ENCODE data around the gene TRIM2. TPM values are rescaled to one million over a fixed set of nuclear protein-coding genes. Genes with fewer than 3 reads are reported as not detected.

The TRIM2 gene
- total RNA-seq, 5 donors from 2014 or later (not counting 1 experiment from before 2014, with no cell fraction given): 3.5 to 8.4 (median 4.4) TPM

DNA sequence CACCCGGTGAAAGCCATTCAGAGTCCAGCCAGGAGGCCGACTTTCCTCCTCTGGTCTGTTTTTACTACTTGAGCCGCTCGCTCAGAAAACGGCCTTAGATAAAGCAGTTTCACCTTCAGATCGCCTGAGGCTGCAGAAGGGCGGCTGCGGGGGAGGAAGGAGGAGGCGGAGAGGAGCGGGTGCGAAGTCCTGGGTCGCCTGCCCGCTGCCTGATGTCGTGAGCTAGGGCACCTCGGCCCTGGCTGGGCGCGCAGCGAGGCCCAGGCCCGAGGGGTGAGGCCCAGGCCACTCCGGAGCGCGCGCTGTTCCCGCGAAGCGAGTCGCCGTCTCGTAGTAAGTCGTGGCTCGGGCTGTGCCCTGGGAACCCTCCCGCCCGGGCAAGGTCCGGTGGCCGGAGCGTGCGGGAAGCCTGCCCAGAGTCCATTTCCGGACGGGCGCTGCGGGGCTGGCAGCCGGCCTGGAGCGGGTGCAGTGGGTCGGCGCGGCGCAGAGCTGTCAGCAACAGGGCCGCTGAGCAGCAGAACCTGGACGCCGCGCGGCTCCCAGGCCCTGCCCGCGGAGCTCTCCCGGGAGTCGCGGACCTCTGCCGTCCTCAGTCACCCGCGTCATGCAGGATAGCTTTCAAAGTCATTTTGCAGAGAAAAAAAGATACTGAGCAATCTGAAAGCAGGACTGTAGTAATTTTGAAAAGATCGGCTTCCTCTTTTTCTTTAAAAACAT lies 18.6 kb downstream of the TRIM2 start:
- ChIA-PET POLR2A (interaction anchor here in 1 of 2 donors (0.5 to 0.7 kb wide), 2 partner anchors 21 to 26 kb away, joined by 4 to 6 read pairs; no protein-coding TSS in a partner anchor), CTCF (interaction anchor here in 1 of 2 donors (0.7 kb wide), 1 partner anchor 27 kb away, joined by 4 read pairs; no protein-coding TSS in a partner anchor)
- Histone ChIP-seq H3K4me1 (ENCODE audit: control insufficient read depth in 1 of 2, extremely low read depth in 1 of 2, insufficient read depth in 2 of 2, low read length in 2 of 2) (peaks cover 7 to 20% of the 10 kb centered on the region in 2 experiments), H3K36me3 (ENCODE audit: control insufficient read depth in 2 of 2, extremely low read depth in 1 of 2, insufficient read depth in 1 of 2, low read length in 1 of 2) (no peaks in the 10 kb centered on the region), H3K9me3 (no peaks in the 10 kb centered on the region), H3K27me3 (replicated peaks in 1 of 2; ENCODE audit: control insufficient read depth in 2 of 2, extremely low read depth in 1 of 2, insufficient read depth in 2 of 2, low read length in 1 of 2) (peaks cover 0 to 7% of the 10 kb centered on the region in 2 experiments), H3K4me3 (ENCODE audit: control insufficient read depth in 1 of 2, extremely low read depth in 1 of 2, low read length in 1 of 2) (peak overlapping the region; percentile 54 to 84), H3K27ac (ENCODE audit: low read length) (no peak overlapping the region)
- H3K4me1 Mint-ChIP-seq: peaks cover 36 to 48% (median 42%) of the 10 kb centered on the region in 3 donors
- peaks cover 0 to 6% (median 0%) of the 10 kb centered on the region in 3 donors for H3K9me3 Mint-ChIP-seq
- H3K4me3 Mint-ChIP-seq: peak overlapping the region; percentile 85 to 94 (median 89)
- DNase-seq (peak in 14 of 35 experiments; percentile 1 to 40 (median 8)), ATAC-seq (replicated peaks in 1 of 4) (peak; percentile 56 to 73 (median 62))
- H3K27ac Mint-ChIP-seq: peak overlapping the region; percentile 82 to 85
- 4% methylated on average over 52 of the region's 61 CpGs for WGBS (ENCODE audit: insufficient coverage)
- peaks cover 6% of the 10 kb centered on the region for H3K36me3 Mint-ChIP-seq
- H3K27me3 Mint-ChIP-seq: peaks cover 0 to 2% of the 10 kb centered on the region in 2 donors

DNA sequence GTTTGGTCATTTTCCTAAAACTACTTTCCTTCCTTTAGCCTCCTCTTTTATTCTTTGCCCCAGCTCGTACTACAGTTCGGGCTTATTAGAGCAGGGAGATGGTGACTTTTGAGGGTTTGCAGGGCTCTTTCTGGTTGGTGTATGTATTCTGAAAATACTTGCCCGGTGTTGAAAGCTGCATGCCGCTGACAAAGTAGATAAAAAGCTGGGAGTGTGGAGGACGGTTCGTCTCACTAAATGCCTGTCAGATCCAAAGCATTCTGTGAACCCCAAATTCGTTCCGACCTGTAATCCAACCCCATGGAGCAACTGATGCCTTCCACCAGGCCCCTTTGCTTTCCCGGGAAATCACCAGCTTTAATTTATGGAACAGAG lies 19.2 kb downstream of the TRIM2 start:
- Histone ChIP-seq H3K4me1 (ENCODE audit: control insufficient read depth in 1 of 2, extremely low read depth in 1 of 2, insufficient read depth in 2 of 2, low read length in 2 of 2) (peaks cover 7 to 20% of the 10 kb centered on the region in 2 experiments), H3K9me3 (no peaks in the 10 kb centered on the region), H3K4me3 (ENCODE audit: control insufficient read depth in 1 of 2, extremely low read depth in 1 of 2, low read length in 1 of 2) (peak overlapping the region; percentile 54 to 84), H3K27me3 (replicated peaks in 1 of 2; ENCODE audit: control insufficient read depth in 2 of 2, extremely low read depth in 1 of 2, insufficient read depth in 2 of 2, low read length in 1 of 2) (peaks cover 0 to 7% of the 10 kb centered on the region in 2 experiments), H3K27ac (ENCODE audit: low read length) (no peak overlapping the region), H3K36me3 (ENCODE audit: control insufficient read depth in 2 of 2, extremely low read depth in 1 of 2, insufficient read depth in 1 of 2, low read length in 1 of 2) (no peaks in the 10 kb centered on the region)
- 80% methylated on average over 1 of the region's 9 CpGs for WGBS (ENCODE audit: insufficient coverage)
- ChIA-PET CTCF (interaction anchor here in 1 of 2 donors (0.7 kb wide), 1 partner anchor 26 kb away, joined by 4 read pairs; no protein-coding TSS in a partner anchor), POLR2A (interaction anchor here in 1 of 2 donors (0.5 kb wide), 1 partner anchor 20 kb away, joined by 6 read pairs; no protein-coding TSS in a partner anchor)
- H3K36me3 Mint-ChIP-seq: peaks cover 6% of the 10 kb centered on the region
- H3K9me3 Mint-ChIP-seq: peaks cover 0 to 6% (median 0%) of the 10 kb centered on the region in 3 donors
- H3K27ac Mint-ChIP-seq: peak overlapping the region; percentile 65 to 70
- H3K27me3 Mint-ChIP-seq: peaks cover 0 to 2% of the 10 kb centered on the region in 2 donors
- peaks cover 36 to 50% (median 42%) of the 10 kb centered on the region in 3 donors for H3K4me1 Mint-ChIP-seq
- H3K4me3 Mint-ChIP-seq: peak overlapping the region; percentile 85 to 94 (median 89)
- DNase-seq (peak in 1 of 35 experiments; percentile 7), ATAC-seq (replicated peaks in 1 of 4) (no peak)

DNA sequence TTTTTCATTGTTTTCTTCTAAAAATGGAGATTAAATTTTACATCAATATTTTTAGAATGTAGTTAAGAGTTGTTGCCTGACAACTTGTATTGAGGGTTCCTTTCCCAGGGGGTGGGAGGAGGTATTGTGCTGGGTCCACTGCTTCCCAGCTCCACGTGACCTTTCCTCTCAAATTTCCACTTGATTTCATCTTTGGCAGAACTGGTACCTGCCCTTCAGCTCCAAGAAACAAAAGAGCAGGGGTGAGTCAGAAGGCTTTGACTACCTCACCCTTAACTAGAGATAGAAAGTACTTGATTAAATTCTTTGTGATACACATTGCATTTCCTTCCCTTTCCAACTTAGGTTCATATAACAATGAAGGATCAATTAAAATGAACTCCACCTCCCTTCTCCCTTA lies 19.7 kb downstream of the TRIM2 start:
- H3K27ac Mint-ChIP-seq: peak overlapping the region; percentile 75 to 84
- H3K27me3 ChIP-seq (replicated peaks in 1 of 2; ENCODE audit: control insufficient read depth in 2 of 2, extremely low read depth in 1 of 2, insufficient read depth in 2 of 2, low read length in 1 of 2): peaks cover 0 to 7% of the 10 kb centered on the region in 2 experiments
- H3K9me3 ChIP-seq: no peaks in the 10 kb centered on the region
- peaks cover 7 to 20% of the 10 kb centered on the region in 2 experiments for H3K4me1 ChIP-seq (ENCODE audit: control insufficient read depth in 1 of 2, extremely low read depth in 1 of 2, insufficient read depth in 2 of 2, low read length in 2 of 2)
- no peak overlapping the region for H3K27ac ChIP-seq (ENCODE audit: low read length)
- ChIA-PET POLR2A (no interaction called here), CTCF (interaction anchor here in 1 of 2 donors (0.7 kb wide), 1 partner anchor 26 kb away, joined by 4 read pairs; no protein-coding TSS in a partner anchor)
- no peak overlapping the region for H3K4me3 ChIP-seq (ENCODE audit: control insufficient read depth in 1 of 2, extremely low read depth in 1 of 2, low read length in 1 of 2)
- no CpG with 5 or more reads among the region's 1 CpG for WGBS (ENCODE audit: insufficient coverage)
- peaks cover 9% of the 10 kb centered on the region for H3K36me3 Mint-ChIP-seq
- no peaks in the 10 kb centered on the region for H3K36me3 ChIP-seq (ENCODE audit: control insufficient read depth in 2 of 2, extremely low read depth in 1 of 2, insufficient read depth in 1 of 2, low read length in 1 of 2)
- H3K9me3 Mint-ChIP-seq: peaks cover 0 to 6% (median 0%) of the 10 kb centered on the region in 3 donors
- H3K4me1 Mint-ChIP-seq: peaks cover 36 to 50% (median 42%) of the 10 kb centered on the region in 3 donors
- DNase-seq (no peak), ATAC-seq (replicated peaks in 1 of 4) (no peak)
- peaks cover 2 to 5% of the 10 kb centered on the region in 2 donors for H3K27me3 Mint-ChIP-seq
- H3K4me3 Mint-ChIP-seq: peak overlapping the region; percentile 85 to 94 (median 89)

DNA sequence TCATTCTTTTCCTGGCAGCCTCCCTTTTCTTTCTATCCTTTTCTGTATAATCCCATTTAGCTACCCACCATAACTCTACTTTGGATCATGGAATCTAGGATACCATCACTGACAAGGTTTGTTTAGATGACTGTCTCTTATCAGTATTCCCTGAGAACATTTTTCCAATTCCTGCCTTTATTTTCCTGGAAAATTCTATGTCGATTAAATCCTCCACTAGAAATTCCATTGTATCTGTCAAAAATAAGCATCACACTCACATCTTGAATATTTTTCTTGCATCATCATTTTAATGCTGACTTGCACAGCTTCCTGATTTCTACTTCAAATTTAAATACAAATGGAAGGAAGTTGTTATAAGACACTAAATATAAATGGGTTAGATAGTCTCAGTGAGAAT lies 20.2 kb downstream of the TRIM2 start:
- ChIA-PET CTCF (no interaction called here), POLR2A (no interaction called here)
- 100% methylated on average over 1 of the region's 1 CpG for WGBS (ENCODE audit: insufficient coverage)
- Histone ChIP-seq H3K4me3 (ENCODE audit: control insufficient read depth in 1 of 2, extremely low read depth in 1 of 2, low read length in 1 of 2) (no peak overlapping the region), H3K27ac (ENCODE audit: low read length) (no peak overlapping the region), H3K27me3 (replicated peaks in 1 of 2; ENCODE audit: control insufficient read depth in 2 of 2, extremely low read depth in 1 of 2, insufficient read depth in 2 of 2, low read length in 1 of 2) (peaks cover 0 to 7% of the 10 kb centered on the region in 2 experiments), H3K9me3 (no peaks in the 10 kb centered on the region), H3K36me3 (ENCODE audit: control insufficient read depth in 2 of 2, extremely low read depth in 1 of 2, insufficient read depth in 1 of 2, low read length in 1 of 2) (no peaks in the 10 kb centered on the region), H3K4me1 (ENCODE audit: control insufficient read depth in 1 of 2, extremely low read depth in 1 of 2, insufficient read depth in 2 of 2, low read length in 2 of 2) (peaks cover 7 to 20% of the 10 kb centered on the region in 2 experiments)
- Mint-ChIP-seq H3K27ac (peak overlapping the region; percentile 36 to 75), H3K9me3 (peaks cover 0 to 6% (median 0%) of the 10 kb centered on the region in 3 donors), H3K27me3 (peaks cover 2 to 5% of the 10 kb centered on the region in 2 donors), H3K36me3 (peaks cover 9% of the 10 kb centered on the region), H3K4me3 (peak overlapping the region; percentile 85 to 94 (median 89)), H3K4me1 (peaks cover 36 to 50% (median 42%) of the 10 kb centered on the region in 3 donors)
- DNase-seq (no peak), ATAC-seq (replicated peaks in 1 of 4) (no peak)

DNA sequence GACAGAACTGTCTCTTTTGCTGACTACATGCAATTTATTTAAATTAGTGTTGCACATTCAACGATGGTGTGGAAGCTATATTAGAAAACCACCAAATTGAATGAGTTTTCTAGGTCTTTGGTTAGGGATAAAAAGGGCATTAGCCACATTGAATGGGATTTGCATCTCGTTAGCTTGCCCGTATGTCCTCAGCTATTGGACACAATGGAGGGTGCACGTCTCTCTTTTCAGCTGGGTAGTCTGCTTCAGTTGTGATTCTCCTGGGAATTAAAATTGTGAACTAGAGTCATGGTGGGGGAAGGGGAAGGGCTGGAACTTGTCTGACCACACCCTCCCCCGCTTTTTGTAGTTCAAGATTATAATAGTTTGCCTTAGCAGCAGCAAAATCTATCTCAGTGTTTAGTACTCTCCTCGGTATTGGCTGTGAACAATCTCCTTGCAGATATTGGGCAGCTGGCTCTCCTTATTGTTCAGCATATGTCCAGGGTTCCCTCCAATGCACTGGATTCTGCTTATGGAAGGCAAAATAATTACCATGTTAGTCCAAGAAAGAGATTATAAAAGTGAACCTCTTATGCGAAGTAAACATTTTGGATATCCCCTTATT lies 23.3 kb downstream of the TRIM2 start:
- Mint-ChIP-seq H3K27me3 (peaks cover 8 to 14% of the 10 kb centered on the region in 2 donors), H3K4me1 (peaks cover 32 to 46% (median 39%) of the 10 kb centered on the region in 3 donors), H3K36me3 (peaks cover 9% of the 10 kb centered on the region), H3K9me3 (peaks cover 0 to 6% (median 0%) of the 10 kb centered on the region in 3 donors), H3K27ac (no peak overlapping the region), H3K4me3 (no peak overlapping the region)
- Histone ChIP-seq H3K27ac (ENCODE audit: low read length) (no peak overlapping the region), H3K4me1 (ENCODE audit: control insufficient read depth in 1 of 2, extremely low read depth in 1 of 2, insufficient read depth in 2 of 2, low read length in 2 of 2) (peaks cover 7 to 12% of the 10 kb centered on the region in 2 experiments), H3K9me3 (no peaks in the 10 kb centered on the region), H3K27me3 (replicated peaks in 1 of 2; ENCODE audit: control insufficient read depth in 2 of 2, extremely low read depth in 1 of 2, insufficient read depth in 2 of 2, low read length in 1 of 2) (peaks cover 0 to 7% of the 10 kb centered on the region in 2 experiments), H3K36me3 (ENCODE audit: control insufficient read depth in 2 of 2, extremely low read depth in 1 of 2, insufficient read depth in 1 of 2, low read length in 1 of 2) (no peaks in the 10 kb centered on the region), H3K4me3 (ENCODE audit: control insufficient read depth in 1 of 2, extremely low read depth in 1 of 2, low read length in 1 of 2) (no peak overlapping the region)
- ChIA-PET CTCF (interaction anchor here in 1 of 2 donors (1.1 kb wide), 1 partner anchor 85 kb away, joined by 3 read pairs; no protein-coding TSS in a partner anchor), POLR2A (no interaction called here)
- 98% methylated on average over 5 of the region's 7 CpGs for WGBS (ENCODE audit: insufficient coverage)
- DNase-seq (no peak), ATAC-seq (replicated peaks in 1 of 4) (no peak)

DNA sequence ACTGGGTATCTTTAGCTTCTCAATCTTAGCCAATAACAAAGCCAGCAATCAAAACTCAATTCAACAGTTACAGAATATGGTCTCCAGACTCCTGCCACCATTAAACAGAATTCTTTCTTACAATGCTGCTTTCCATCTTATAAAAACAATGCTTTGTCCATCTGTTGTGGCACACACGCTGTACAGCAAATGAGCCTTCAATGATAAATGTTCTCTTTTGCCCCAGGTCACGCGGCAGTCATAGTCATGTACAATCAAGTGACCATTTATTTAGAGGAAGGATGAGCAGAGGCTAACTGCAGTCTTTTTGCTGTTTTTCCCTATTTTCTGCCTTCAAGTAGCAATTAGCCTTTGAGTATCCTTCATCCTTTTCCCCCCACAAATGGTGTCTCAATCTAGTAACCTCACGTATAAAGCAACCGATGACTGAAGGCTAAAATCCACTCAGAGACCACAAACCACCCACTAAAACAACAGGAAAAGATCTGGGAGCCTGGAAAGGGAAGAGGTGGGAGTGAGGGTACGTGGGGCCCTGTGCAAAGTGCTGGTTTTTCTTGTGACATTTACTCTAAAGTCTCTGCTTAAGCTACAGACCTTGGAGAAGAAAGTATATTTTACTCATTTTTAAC lies 24.4 kb downstream of the TRIM2 start:
- CTCF ChIA-PET: no interaction called here
- Mint-ChIP-seq H3K4me1 (peaks cover 38 to 51% (median 42%) of the 10 kb centered on the region in 3 donors), H3K27ac (no peak overlapping the region), H3K27me3 (peaks cover 8 to 14% of the 10 kb centered on the region in 2 donors), H3K9me3 (peaks cover 0 to 6% (median 0%) of the 10 kb centered on the region in 3 donors), H3K4me3 (no peak overlapping the region), H3K36me3 (peaks cover 9% of the 10 kb centered on the region)
- no peak for DNase-seq
- Histone ChIP-seq H3K27me3 (replicated peaks in 1 of 2; ENCODE audit: control insufficient read depth in 2 of 2, extremely low read depth in 1 of 2, insufficient read depth in 2 of 2, low read length in 1 of 2) (peaks cover 0 to 5% of the 10 kb centered on the region in 2 experiments), H3K4me1 (ENCODE audit: control insufficient read depth in 1 of 2, extremely low read depth in 1 of 2, insufficient read depth in 2 of 2, low read length in 2 of 2) (peaks cover 9 to 12% of the 10 kb centered on the region in 2 experiments), H3K27ac (ENCODE audit: low read length) (no peak overlapping the region), H3K9me3 (no peaks in the 10 kb centered on the region), H3K36me3 (ENCODE audit: control insufficient read depth in 2 of 2, extremely low read depth in 1 of 2, insufficient read depth in 1 of 2, low read length in 1 of 2) (no peaks in the 10 kb centered on the region), H3K4me3 (ENCODE audit: control insufficient read depth in 1 of 2, extremely low read depth in 1 of 2, low read length in 1 of 2) (no peak overlapping the region)
- no peak for ATAC-seq (replicated peaks in 1 of 4)
- POLR2A ChIA-PET: no interaction called here
- WGBS (ENCODE audit: insufficient coverage): 87% methylated on average over 3 of the region's 6 CpGs
